Measurements from ENCODE around the gene ATOX1. TPM values are rescaled to one million over a fixed set of nuclear protein-coding genes. Genes with fewer than 3 reads are reported as not detected.

The ATOX1 gene
- total and polyA plus RNA-seq, 9 donors: 23.0 to 86.6 (median 52.9) TPM

DNA sequence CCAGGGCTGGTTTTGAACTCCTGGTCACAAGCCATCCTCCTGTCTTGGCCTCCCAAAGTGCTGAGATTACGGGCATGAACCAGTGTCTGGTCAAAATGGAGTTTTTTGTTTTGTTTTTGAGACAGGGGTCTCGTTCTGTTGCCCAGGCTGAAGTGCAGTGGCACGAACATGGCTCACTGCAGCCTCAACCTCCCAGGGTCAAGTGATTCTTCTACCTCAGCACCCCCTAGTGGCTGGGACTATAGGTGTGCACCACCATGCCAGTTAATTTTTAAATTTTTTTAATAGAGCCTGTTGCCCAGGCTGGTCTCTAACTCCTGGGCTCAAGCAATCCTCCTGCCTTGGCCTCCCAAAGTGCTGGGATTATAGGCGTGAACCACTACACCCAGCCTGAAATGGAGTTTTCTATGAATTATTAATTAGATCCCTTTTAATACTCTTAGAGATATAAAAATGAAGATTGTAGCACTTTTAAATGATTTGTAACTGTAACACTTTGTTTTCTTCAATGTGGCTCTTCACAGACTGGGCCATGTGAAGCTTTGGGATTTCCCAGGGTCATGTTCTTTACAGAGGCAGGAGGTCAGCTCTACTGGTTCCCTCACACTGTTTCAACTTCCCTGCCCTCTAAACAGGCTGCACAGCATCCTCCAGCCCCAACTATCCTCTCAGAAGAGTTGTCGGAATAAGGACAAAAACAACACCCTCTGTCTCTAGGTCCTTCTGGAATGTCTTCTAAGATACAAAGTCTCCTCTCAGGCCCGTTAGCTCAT lies 39.0 kb downstream of the ATOX1 start:
- Histone ChIP-seq H3K36me3 (no peaks in the 10 kb centered on the region), H3K27ac (no peak overlapping the region), H3K4me1 (ENCODE audit: insufficient read depth) (peaks cover 2% of the 10 kb centered on the region), H3K4me3 (no peak overlapping the region), H3K27me3 (no peaks in the 10 kb centered on the region), H3K9me3 (no peaks in the 10 kb centered on the region)
- intact Hi-C loops (cut with DNase I): no loop called here
- TF ChIP-seq EP300 (IDR thresholded peaks at IDR 0.05) (no peak), CTCF (IDR thresholded peaks at IDR 0.05) (peak in 2 of 3 donors; percentile 8 to 29), POLR2A (IDR thresholded peaks at IDR 0.05) (no peak)
- 75 to 87% (median 82%) methylated on average over 6 of the region's 6 CpGs for WGBS, 3 donors
- DNase-seq: peak in 2 of 5 donors; percentile 37 to 44

- no peak for DNase-seq
- H3K4me3 ChIP-seq: no peak overlapping the region
- H3K27ac ChIP-seq: no peak overlapping the region
- H3K9me3 ChIP-seq: no peaks in the 10 kb centered on the region
- intact Hi-C loops (cut with DNase I): no loop called here
- H3K27me3 ChIP-seq: no peaks in the 10 kb centered on the region
- TF ChIP-seq EP300 (IDR thresholded peaks at IDR 0.05): no peak
- no peak for TF ChIP-seq CTCF (IDR thresholded peaks at IDR 0.05)
- TF ChIP-seq POLR2A (IDR thresholded peaks at IDR 0.05): no peak
- H3K4me1 ChIP-seq (ENCODE audit: insufficient read depth): no peaks in the 10 kb centered on the region
- no peaks in the 10 kb centered on the region for H3K36me3 ChIP-seq
- WGBS, 3 donors: 13 to 17% (median 13%) methylated on average over 3 of the region's 3 CpGs
Observed at GRCh38 chr5:151718646-151719045, 39.8 kb downstream of the ATOX1 start.

DNA sequence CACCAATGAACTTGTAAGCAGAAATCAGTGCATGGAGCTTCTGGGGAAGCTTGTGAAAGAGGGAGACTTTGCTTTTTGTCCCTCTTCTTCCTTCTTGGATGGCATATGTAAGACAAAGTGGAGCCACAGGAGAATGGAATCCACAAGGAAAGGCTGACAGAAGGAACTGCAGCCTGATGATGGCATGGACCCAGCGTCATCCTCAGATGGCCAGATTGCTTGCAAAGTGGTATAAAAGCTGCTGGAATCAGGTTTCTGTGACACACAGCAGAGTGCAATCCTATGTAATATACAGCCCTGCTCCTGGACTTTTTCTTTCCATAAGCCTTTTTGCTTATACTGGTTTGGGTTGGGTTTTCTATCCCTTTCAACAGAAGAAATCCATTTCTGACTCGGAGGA lies 40.3 kb downstream of the ATOX1 start:
- no peaks in the 10 kb centered on the region for H3K4me1 ChIP-seq (ENCODE audit: insufficient read depth)
- no peaks in the 10 kb centered on the region for H3K9me3 ChIP-seq
- H3K36me3 ChIP-seq: no peaks in the 10 kb centered on the region
- no peak overlapping the region for H3K27ac ChIP-seq
- 58 to 67% (median 65%) methylated on average over 2 of the region's 2 CpGs for whole genome bisulfite sequencing, 3 donors
- no peak overlapping the region for H3K4me3 ChIP-seq
- no peak for TF ChIP-seq CTCF (IDR thresholded peaks at IDR 0.05)
- TF ChIP-seq EP300 (IDR thresholded peaks at IDR 0.05): no peak
- no peak for TF ChIP-seq POLR2A (IDR thresholded peaks at IDR 0.05)
- no peak for DNase-seq
- intact Hi-C loops (cut with DNase I): no loop called here
- no peaks in the 10 kb centered on the region for H3K27me3 ChIP-seq

- 67 to 87% (median 76%) methylated on average over 3 of the region's 3 CpGs for WGBS, 3 donors
- intact Hi-C loops (cut with DNase I): no loop called here
- Histone ChIP-seq H3K9me3 (no peaks in the 10 kb centered on the region), H3K27ac (no peak overlapping the region), H3K27me3 (no peaks in the 10 kb centered on the region), H3K36me3 (no peaks in the 10 kb centered on the region), H3K4me3 (no peak overlapping the region), H3K4me1 (ENCODE audit: insufficient read depth) (no peaks in the 10 kb centered on the region)
- no peak for DNase-seq
- TF ChIP-seq CTCF (IDR thresholded peaks at IDR 0.05) (no peak), POLR2A (IDR thresholded peaks at IDR 0.05) (no peak), EP300 (IDR thresholded peaks at IDR 0.05) (no peak)
Observed at GRCh38 chr5:151717416-151717815, 41.0 kb downstream of the ATOX1 start.
